BJ (cell line): ENCODE measurements around the gene TGM6. TPM values are rescaled to one million over a fixed set of nuclear protein-coding genes. Genes with fewer than 3 reads are reported as not detected.

Source experiments
- CTCF ChIA-PET: fragments of 350-600 bp; formaldehyde crosslinking; extraction: SDS; loops from one replicate; lab custom pipeline; 2021; ENCODE audit warnings: antibody characterized with exemption, inconsistent platforms; lab: Yijun Ruan, JAX
- POLR2A ChIA-PET: fragments of 300-600 bp; sonication (Branson Sonifier 250); formaldehyde crosslinking; extraction: SDS; loops from one replicate; lab custom pipeline; 2021; ENCODE audit warnings: antibody characterized with exemption; lab: Charles Lee
- DNase-seq: peaks from one replicate; pipeline ENCODE4 v3.0.0-alpha.2; 2011; ENCODE audit warnings: low read depth
- H3K27me3 ChIP-seq: 2 replicates; pipeline ENCODE4 v1.6.0; 2011; ENCODE audit warnings: low read length; ENCODE audit not compliant: control insufficient read depth, insufficient read depth
- H3K36me3 ChIP-seq: 2 replicates; pipeline ENCODE4 v1.5.1; 2011; ENCODE audit warnings: low read length; ENCODE audit not compliant: control insufficient read depth, insufficient read depth
- H3K4me3 ChIP-seq: 2 replicates; pipeline ENCODE4 v1.5.1; 2011; ENCODE audit warnings: low read depth, mild to moderate bottlenecking, control low read depth, low read length
- polyA plus RNA-seq: library from polyadenylated mRNA; depleted of rRNA; stranded (reverse); fragments of >200 nt; gene quantifications from 2 replicates; pipeline ENCODE4 v1.2.3, GENCODE V29; 2011
- TF ChIP-seq, protein P1 (sequence below): IDR thresholded peaks from 2 replicates; pipeline ENCODE4 v1.5.1; 2011; ENCODE audit warnings: low read depth, mild to moderate bottlenecking, control low read depth, inconsistent platforms, low read length, moderate library complexity; ENCODE audit not compliant: insufficient read depth

TGM6 gene
- polyA plus RNA-seq, 1 experiment, result not detected

DNA sequence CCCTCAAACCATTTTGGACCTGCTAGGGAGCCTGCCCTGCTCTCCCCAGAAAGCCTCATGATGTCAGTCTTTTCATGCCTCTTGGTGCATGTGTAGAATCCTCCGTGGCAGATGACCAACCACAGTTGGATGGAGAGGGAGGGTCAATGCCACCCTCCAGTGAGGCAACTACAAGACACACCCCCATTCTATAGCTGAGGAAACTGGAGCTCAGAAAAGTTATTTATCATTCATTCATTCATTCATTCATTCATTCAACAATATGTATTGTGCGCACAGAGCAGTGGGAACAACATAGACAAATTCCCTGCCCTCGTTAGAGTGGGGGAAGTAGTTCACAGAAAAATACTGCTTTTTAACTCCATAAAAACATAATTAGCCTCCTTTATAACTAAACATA, 73.1 kb downstream of the TGM6 start:
- no peaks in the 10 kb centered on the region for H3K27me3 ChIP-seq
- ChIA-PET POLR2A (no interaction called here), CTCF (interaction anchor here (0.6 to 5.0 kb wide), 8 partner anchors 17 to 447 kb away, joined by 3 to 71 read pairs (median 6); partner anchors contain the start of gene ZNF343)
- no peak overlapping the region for H3K4me3 ChIP-seq
- H3K36me3 ChIP-seq, result no peaks in the 10 kb centered on the region
- DNase-seq, result no peak
- TF ChIP-seq, protein P1, sequence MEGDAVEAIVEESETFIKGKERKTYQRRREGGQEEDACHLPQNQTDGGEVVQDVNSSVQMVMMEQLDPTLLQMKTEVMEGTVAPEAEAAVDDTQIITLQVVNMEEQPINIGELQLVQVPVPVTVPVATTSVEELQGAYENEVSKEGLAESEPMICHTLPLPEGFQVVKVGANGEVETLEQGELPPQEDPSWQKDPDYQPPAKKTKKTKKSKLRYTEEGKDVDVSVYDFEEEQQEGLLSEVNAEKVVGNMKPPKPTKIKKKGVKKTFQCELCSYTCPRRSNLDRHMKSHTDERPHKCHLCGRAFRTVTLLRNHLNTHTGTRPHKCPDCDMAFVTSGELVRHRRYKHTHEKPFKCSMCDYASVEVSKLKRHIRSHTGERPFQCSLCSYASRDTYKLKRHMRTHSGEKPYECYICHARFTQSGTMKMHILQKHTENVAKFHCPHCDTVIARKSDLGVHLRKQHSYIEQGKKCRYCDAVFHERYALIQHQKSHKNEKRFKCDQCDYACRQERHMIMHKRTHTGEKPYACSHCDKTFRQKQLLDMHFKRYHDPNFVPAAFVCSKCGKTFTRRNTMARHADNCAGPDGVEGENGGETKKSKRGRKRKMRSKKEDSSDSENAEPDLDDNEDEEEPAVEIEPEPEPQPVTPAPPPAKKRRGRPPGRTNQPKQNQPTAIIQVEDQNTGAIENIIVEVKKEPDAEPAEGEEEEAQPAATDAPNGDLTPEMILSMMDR, result no peak

DNA sequence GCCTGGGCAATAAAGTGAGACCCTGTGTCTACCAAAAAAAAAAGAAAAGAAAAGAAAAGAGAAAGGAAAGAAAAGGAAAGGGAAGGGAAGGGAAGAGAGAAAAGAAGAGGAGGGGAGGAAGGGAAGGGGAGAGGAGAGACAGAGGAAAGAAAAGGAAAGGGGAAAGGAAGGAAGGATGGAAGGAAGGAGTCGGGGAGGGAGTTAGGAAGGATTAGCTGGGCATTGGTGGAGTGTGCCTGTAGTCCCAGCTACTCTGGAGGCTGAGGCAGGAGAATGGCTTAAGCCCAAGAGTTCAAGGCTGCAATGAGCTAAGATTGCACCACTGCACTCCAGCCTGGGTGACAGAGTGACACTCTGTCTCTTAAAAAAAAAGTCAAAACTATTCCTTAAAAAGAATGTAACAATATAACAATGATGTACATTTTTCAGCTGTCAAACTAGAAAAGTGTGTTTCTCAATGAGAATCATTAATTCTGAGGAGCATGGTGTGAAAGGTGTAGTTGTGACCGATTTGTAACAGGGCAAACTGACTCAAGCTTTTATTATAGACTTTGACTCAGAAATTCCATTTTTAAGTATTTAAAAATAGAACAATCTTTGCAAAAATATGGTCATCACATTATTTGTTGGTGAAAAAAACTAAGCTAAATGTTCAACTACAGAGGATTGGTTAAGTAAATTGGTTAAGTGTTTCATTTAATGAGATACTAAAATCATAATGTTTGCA, 75.2 kb downstream of the TGM6 start:
- DNase-seq, result no peak
- H3K27me3 ChIP-seq, result no peaks in the 10 kb centered on the region
- POLR2A ChIA-PET, result interaction anchor here (0.6 to 0.7 kb wide), 2 partner anchors 9 to 220 kb away, joined by 3 to 5 read pairs; no protein-coding TSS in a partner anchor
- CTCF ChIA-PET, result interaction anchor here (0.7 to 3.9 kb wide), 4 partner anchors 10 to 248 kb away, joined by 3 to 39 read pairs (median 6); no protein-coding TSS in a partner anchor
- peaks cover 5% of the 10 kb centered on the region for H3K36me3 ChIP-seq
- H3K4me3 ChIP-seq, result no peak overlapping the region
- TF ChIP-seq, protein P1, result no peak

DNA sequence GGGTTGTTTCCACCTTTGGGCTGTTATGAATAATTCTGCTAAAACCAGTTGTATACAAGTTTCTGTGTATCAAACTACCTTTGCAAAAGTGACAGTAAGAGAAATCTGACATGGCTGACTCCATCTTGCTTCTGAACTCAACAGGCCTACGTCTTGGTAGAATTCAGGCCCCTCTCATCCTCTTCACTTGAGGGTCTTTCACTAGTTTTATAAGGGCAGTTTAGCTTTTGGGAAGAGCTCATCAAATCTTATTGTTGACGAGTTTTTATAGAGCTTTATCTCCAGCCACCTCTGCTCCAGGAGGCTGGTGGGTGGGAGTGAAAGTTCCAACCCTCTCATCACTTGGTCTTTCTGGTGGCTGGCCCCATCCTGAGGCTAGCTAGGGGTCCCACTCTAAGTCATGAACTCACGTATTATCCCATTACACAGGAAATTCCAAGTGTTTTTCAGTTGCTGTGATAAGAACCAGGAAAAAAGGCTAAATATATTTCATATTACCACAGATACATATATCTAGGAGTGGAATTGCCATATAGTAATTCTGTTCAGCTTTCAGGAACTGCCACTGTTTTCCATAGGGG, 78.3 kb downstream of the TGM6 start:
- no peaks in the 10 kb centered on the region for H3K27me3 ChIP-seq
- TF ChIP-seq, protein P1, result no peak
- H3K36me3 ChIP-seq, result peaks cover 29% of the 10 kb centered on the region
- no peak for DNase-seq
- no peak overlapping the region for H3K4me3 ChIP-seq
- POLR2A ChIA-PET, result no interaction called here
- CTCF ChIA-PET, result no interaction called here

DNA sequence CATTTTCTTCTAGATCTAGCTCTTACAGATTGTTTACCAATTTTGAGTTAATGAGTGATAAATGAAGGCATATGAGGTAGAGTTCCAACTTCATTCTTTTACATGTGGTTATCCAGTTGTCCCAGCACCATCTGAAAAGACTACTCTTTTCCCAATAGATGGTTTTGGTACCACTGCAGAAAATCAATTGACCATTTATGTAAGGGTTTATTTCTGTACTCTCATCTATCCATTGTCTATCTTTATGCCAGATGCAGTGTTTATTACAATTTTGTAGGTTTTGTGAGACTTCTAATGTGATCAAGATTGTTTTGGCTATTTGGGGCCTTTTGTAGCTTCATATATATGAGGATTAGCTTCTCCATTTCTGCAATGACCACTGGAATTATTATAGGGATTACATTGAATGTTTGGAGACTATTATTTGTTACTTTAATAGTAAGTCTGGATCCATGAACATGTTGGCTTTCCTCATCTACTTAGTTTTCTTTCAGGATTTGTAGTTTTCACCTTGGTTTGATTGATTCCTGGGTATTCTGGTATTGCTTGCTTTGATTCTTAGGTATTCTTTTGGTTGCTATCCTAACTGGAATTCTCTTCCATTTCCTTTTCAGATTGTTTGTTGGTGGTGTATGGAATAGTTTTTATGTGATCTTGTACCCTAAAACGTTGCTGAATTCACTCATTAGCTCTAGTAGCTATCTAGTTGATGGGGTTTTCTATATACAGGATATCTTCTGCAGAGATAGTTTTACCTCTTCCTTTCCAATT, 79.5 kb downstream of the TGM6 start:
- no peak for DNase-seq
- ChIA-PET CTCF (interaction anchor here (1.2 kb wide), 1 partner anchor 253 kb away, joined by 3 read pairs; no protein-coding TSS in a partner anchor), POLR2A (no interaction called here)
- peaks cover 34% of the 10 kb centered on the region for H3K36me3 ChIP-seq
- TF ChIP-seq, protein P1, result no peak
- no peak overlapping the region for H3K4me3 ChIP-seq
- H3K27me3 ChIP-seq, result no peaks in the 10 kb centered on the region
